WERI-Rb-1 (cell line): Measurements from ENCODE around the gene EFHD2.

ENCODE experiments used
- DNase-seq: peaks from one replicate; pipeline ENCODE4 v3.0.0-alpha.2; 2020
- H3K27ac ChIP-seq: fragments of 250-450 bp; sonication (Bioruptor Pico); 2 replicates; pipeline ENCODE4 v1.5.1; 2020; ENCODE audit warnings: mild to moderate bottlenecking, moderate library complexity
- H3K27me3 ChIP-seq: fragments of 250-450 bp; sonication (Bioruptor Pico); 2 replicates; pipeline ENCODE4 v1.5.1; 2021; ENCODE audit warnings: mild to moderate bottlenecking, low read depth, moderate library complexity; ENCODE audit not compliant: insufficient read depth, severe bottlenecking
- H3K36me3 ChIP-seq: fragments of 250-450 bp; sonication (Bioruptor Pico); 2 replicates; pipeline ENCODE4 v1.5.1; 2020; ENCODE audit warnings: mild to moderate bottlenecking, moderate library complexity
- H3K4me3 ChIP-seq: 2 replicates; pipeline ENCODE4 v1.5.1; 2011; ENCODE audit warnings: low read depth, mild to moderate bottlenecking, control low read depth, low read length
- H3K9me3 ChIP-seq: fragments of 250-450 bp; sonication (Bioruptor Pico); 2 replicates; pipeline ENCODE4 v1.5.1; 2021; ENCODE audit warnings: mild to moderate bottlenecking, moderate library complexity; ENCODE audit not compliant: severe bottlenecking
- CTCF ChIP-seq: IDR thresholded peaks from 2 replicates; pipeline ENCODE4 v1.5.1; 2011; ENCODE audit warnings: low read depth, mild to moderate bottlenecking, control low read depth, inconsistent platforms, low read length

EFHD2 gene

GRCh38 chr1:15401391-15402055 is 8.2 kb upstream of the EFHD2 start:
- H3K36me3 ChIP-seq: no peaks in the 10 kb centered on the region
- H3K27me3 ChIP-seq: no peaks in the 10 kb centered on the region
- H3K27ac ChIP-seq: no peak overlapping the region
- no peak overlapping the region for H3K4me3 ChIP-seq
- DNase-seq: no peak
- peaks cover 7% of the 10 kb centered on the region for H3K9me3 ChIP-seq
- no peak for TF ChIP-seq CTCF

GRCh38 chr1:15402809-15403450 is 6.8 kb upstream of the EFHD2 start:
- no peak overlapping the region for H3K27ac ChIP-seq
- DNase-seq: no peak
- H3K4me3 ChIP-seq: no peak overlapping the region
- H3K27me3 ChIP-seq: no peaks in the 10 kb centered on the region
- peaks cover 7% of the 10 kb centered on the region for H3K9me3 ChIP-seq
- H3K36me3 ChIP-seq: no peaks in the 10 kb centered on the region
- no peak for TF ChIP-seq CTCF

GRCh38 chr1:15403962-15404580 is 5.6 kb upstream of the EFHD2 start:
- H3K9me3 ChIP-seq: peaks cover 7% of the 10 kb centered on the region
- H3K27ac ChIP-seq: no peak overlapping the region
- DNase-seq: no peak
- TF ChIP-seq CTCF: no peak
- no peaks in the 10 kb centered on the region for H3K36me3 ChIP-seq
- no peaks in the 10 kb centered on the region for H3K27me3 ChIP-seq
- no peak overlapping the region for H3K4me3 ChIP-seq

GRCh38 chr1:15405106-15405850 is 4.4 kb upstream of the EFHD2 start:
- no peak overlapping the region for H3K4me3 ChIP-seq
- no peak for DNase-seq
- no peak overlapping the region for H3K27ac ChIP-seq
- TF ChIP-seq CTCF: no peak
- no peaks in the 10 kb centered on the region for H3K9me3 ChIP-seq
- no peaks in the 10 kb centered on the region for H3K27me3 ChIP-seq
- no peaks in the 10 kb centered on the region for H3K36me3 ChIP-seq

- no peak overlapping the region for H3K27ac ChIP-seq
- no peak for TF ChIP-seq CTCF
- no peaks in the 10 kb centered on the region for H3K27me3 ChIP-seq
- no peaks in the 10 kb centered on the region; the same call in 1 of the 2 replicates for H3K36me3 ChIP-seq
- no peak for DNase-seq
- no peak overlapping the region for H3K4me3 ChIP-seq
- H3K9me3 ChIP-seq: no peaks in the 10 kb centered on the region
Measured at GRCh38 chr1:15406614-15407559, 2.8 kb upstream of the EFHD2 start.
